Peyer's patch (tissue), 4 donors: ENCODE measurements around the gene CACNG8.

Experiments
- POLR2A ChIP-seq, 2 donors: fragments of 450-650 bp; IDR thresholded peaks; one replicate each; pipeline ENCODE4 v1.5.1; 2017; ENCODE audit warnings: antibody characterized with exemption in 2 of 2, mild to moderate bottlenecking in 2 of 2, moderate library complexity in 2 of 2
- TF ChIP-seq, protein P1 (sequence below), 6 experiments: fragments of 450-650 bp in 4 of 6; fragments of 200-600 bp in 2 of 6; sonication (generic) in 1 of 6; IDR thresholded peaks; one replicate each; pipeline ENCODE4 v1.5.1; 2017 to 2019; ENCODE audit warnings: antibody characterized with exemption in 6 of 6, mild to moderate bottlenecking in 3 of 6, moderate library complexity in 1 of 6

DNA sequence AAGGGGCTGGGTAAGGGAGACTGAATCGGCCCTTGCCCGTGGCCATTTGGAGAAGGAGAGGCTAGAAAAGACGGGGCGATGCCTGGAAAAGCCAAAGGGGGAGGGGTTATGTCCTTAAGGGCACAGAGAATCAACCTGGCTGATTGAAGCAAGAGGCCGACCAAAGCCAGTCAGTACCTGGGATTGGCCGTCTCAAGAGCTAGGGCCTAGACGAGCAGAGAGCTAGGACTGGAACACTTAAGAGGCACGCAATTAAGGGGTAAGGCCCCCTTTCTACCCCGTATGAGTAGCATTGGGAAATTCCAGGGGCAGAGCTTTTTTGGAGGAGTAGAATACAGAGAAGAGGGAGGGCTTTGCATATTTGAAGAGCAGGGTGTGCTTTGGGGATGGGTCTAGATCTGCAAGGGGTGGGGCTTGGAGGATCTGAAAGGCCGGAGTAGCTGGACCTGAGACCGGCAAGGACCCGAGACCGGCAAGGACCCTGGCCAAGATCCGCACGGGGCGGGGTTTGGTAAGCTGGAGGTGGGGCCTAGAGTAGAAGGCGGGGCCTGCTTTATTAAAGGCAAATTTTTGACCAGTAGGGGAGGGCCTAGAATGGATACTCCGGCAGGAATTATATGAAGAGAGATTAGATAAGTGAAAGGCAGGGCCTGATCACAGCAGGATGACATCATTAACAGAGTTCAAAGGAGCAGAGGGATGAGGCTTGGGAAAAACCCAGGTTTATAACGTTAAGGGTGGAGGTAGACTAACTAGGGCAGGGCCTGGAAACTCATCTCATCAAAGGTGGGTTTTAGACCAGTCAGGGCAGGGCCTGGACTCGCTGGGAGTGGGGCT lies 18.0 kb downstream of the CACNG8 start:
- TF ChIP-seq, protein P1, sequence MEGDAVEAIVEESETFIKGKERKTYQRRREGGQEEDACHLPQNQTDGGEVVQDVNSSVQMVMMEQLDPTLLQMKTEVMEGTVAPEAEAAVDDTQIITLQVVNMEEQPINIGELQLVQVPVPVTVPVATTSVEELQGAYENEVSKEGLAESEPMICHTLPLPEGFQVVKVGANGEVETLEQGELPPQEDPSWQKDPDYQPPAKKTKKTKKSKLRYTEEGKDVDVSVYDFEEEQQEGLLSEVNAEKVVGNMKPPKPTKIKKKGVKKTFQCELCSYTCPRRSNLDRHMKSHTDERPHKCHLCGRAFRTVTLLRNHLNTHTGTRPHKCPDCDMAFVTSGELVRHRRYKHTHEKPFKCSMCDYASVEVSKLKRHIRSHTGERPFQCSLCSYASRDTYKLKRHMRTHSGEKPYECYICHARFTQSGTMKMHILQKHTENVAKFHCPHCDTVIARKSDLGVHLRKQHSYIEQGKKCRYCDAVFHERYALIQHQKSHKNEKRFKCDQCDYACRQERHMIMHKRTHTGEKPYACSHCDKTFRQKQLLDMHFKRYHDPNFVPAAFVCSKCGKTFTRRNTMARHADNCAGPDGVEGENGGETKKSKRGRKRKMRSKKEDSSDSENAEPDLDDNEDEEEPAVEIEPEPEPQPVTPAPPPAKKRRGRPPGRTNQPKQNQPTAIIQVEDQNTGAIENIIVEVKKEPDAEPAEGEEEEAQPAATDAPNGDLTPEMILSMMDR (IDR thresholded peaks at IDR 0.05): no peak
- no peak for TF ChIP-seq POLR2A (IDR thresholded peaks at IDR 0.05)
